Activated CD4-positive, alpha-beta T cell treated with anti-CD3 and anti-CD28 coated beads, Interleukin-2, Interleukin-4, amounts not matched to agents 100 ng/mL and 50 ng/mL, durations not matched to agents 16 hours and 8 hours (primary cell): ENCODE measurements around the gene NCAM1.

ENCODE experiments used
- DNase-seq: peaks from one replicate; pipeline ENCODE4 v3.0.0-alpha.2; 2020; ENCODE audit warnings: low spot score

NCAM1 gene

GRCh38 chr11:113131036-113131775 lies 170.0 kb downstream of the NCAM1 start:
- DNase-seq = no peak

GRCh38 chr11:113133071-113133470 lies 171.9 kb downstream of the NCAM1 start:
- no peak for DNase-seq

DNA sequence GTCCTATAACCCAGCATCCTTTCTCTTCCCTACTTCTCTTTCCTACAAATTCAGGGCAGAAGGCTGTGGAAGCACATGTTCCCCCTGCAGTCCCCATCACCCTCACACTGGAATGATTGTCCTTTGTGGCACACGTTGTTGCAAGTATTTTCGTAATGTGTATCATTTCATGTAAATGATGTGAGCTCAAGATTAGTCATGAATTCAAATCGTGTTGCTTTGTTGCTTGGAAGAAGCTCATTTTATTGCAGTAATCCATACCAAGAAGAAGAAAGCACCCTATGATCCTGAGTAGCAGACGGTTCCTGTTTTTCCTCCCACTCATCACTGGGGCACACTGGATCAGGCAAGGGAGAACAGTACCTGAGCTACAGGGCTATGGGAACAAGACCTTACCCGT lies 173.4 kb downstream of the NCAM1 start:
- DNase-seq = no peak

- DNase-seq = no peak
Measured at GRCh38 chr11:113137713-113138529, 176.7 kb downstream of the NCAM1 start.

DNA sequence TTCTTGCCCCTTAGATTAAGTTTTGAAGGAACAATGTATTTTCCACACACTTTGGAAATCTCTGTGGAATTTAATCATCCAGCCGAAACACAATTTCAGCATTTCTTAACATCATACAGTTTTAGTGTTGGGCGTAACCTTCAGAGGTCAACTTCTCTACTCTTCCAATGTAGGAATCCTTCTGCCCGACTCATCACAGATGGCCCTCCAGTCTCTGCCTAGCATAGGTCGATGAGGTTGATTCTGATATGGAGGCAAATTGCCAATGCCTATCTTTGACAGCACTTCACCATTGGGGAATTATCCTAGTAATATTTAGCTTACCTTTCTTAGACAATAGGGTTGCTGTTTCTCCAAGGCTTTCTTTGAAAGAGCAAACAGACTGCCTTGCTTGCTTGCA lies 177.5 kb downstream of the NCAM1 start:
- no peak for DNase-seq

DNA sequence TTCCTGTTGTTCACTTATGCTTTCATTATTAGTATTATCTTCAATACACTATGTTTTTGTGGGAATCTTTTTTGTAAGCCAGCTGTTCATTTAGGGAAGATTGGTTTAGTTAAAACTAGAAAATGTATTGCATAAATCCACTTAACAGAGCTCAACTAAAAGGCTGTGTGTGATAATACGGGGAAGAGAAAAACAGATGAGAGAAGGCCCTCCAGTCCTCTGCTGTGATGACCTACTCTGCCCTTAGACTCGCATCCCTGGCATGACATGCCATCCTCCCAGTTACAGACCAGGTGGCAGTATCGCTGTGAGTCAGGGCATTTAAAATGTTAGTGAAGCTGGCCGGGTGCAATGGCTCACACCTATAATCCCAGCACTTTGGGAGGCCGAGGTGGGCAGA lies 179.8 kb downstream of the NCAM1 start:
- no peak for DNase-seq

DNA sequence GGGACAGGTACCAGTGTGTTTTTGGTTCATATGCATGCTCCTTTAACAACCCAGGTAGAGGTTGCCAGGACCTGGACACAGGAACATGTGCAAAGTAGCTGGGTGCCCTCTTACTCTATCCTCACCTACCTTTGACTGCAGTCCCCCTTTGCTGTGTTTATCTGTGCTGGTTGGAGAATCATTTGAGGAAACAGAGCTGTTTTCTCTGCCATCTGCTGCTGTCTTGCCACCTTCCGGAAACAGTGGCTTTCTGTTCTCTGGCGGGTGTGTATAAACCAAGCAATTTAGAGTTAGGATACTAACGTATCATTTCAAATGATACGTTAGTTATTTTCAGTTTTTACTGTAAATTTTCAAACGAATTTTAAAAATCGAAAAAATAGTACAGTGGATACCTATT lies 181.3 kb downstream of the NCAM1 start:
- DNase-seq = no peak

GRCh38 chr11:113147249-113147648 lies 186.0 kb downstream of the NCAM1 start:
- no peak for DNase-seq

- no peak for DNase-seq
Measured at GRCh38 chr11:113148076-113148475, 186.9 kb downstream of the NCAM1 start.

DNA sequence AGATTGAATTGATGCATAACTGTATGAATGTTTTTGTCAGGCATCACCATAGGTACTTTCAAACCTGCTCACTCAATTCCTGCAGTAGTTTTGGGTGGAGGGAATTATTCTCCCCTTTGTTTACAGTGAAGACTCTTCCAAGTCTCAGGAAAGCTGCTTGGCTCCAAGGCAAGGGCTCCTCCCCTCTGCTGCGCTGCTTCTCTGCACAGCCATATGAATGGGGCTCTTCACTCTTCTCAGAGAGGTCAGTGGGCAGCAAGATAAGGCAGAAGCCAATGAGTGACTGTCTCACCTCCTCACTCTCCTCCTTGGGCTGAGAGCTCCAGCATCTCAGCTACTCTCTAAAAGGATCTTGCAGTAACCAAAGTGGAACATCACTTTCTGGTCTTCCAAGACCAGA lies 187.4 kb downstream of the NCAM1 start:
- no peak for DNase-seq

DNA sequence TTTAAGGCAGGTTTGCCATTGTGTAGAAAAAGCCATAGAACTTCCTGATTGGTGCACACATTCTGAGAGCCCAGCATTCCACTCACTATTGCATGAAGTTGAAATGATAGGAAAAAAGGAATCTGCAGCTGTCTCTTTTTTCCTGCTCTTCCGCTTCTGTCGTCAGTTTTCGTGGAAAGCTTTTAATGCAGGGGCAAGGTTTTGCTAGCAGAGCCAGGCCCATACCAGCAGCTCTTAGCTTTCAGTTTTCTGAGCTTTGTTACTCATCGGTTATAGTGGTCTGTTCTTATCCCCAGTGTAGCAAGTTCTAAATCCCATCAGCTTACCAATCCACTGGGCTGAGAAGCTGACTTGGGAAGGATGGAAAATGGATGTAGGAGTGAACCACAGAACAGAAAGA lies 190.3 kb downstream of the NCAM1 start:
- DNase-seq = no peak

- no peak for DNase-seq
Measured at GRCh38 chr11:113152500-113152899, 191.3 kb downstream of the NCAM1 start.

DNA sequence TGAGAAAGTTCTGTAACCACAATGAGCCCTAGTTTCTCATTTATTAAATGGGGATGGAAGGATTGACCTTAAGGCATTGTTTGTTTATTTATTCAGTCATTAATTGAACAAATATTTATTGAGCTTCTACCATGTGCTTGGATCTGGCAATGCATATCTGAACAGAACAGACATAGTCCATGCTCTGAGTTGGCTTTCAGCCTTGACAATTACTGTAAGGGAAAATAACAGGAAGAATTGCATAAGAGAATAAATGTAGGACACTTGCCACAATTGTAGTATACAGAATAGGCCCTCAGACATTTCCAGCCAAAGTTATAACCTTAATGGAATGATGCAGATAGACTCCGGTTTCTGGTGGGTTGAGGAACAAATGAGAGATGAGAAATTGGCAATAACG lies 192.6 kb downstream of the NCAM1 start:
- no peak for DNase-seq

DNA sequence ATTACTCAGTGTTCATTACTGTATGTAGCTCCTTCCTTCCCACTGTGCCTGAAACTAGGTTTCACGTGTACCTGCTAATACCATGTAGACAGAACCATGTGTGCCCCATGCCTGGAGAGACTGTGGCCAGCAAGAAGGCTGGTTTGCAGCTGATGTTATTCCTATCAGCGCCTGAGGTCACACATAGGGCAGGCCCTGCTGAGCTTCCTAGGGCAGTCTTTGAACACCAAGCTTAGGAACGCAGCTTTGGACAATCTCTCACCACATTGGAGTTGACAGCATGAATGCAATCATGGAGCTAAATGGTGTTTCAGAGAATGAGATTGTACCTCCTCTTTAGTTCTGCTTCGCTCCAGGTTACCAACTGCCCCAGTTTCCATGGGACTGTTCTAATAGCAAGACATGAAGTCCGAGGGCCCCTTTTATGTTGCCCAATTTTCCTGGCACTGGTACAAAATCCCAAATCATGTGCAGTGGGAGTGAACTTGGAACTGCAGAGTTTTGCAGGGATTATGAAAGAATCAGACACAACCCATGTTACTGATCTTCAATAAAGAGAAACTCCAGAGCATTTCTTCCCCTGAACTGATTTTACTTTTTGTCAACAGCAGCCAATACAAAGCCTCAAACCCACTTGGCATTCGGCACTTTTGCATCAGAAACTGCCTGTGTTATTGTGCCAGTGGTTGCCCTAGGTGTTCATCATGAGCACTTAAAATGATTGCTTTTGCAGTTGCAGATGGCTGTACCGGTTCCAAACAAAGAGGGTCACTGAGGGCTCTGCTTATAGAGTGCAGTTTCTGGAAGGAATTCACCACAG lies 199.0 kb downstream of the NCAM1 start:
- no peak for DNase-seq

- no peak for DNase-seq
Measured at GRCh38 chr11:113160808-113161124, 199.5 kb downstream of the NCAM1 start.

DNA sequence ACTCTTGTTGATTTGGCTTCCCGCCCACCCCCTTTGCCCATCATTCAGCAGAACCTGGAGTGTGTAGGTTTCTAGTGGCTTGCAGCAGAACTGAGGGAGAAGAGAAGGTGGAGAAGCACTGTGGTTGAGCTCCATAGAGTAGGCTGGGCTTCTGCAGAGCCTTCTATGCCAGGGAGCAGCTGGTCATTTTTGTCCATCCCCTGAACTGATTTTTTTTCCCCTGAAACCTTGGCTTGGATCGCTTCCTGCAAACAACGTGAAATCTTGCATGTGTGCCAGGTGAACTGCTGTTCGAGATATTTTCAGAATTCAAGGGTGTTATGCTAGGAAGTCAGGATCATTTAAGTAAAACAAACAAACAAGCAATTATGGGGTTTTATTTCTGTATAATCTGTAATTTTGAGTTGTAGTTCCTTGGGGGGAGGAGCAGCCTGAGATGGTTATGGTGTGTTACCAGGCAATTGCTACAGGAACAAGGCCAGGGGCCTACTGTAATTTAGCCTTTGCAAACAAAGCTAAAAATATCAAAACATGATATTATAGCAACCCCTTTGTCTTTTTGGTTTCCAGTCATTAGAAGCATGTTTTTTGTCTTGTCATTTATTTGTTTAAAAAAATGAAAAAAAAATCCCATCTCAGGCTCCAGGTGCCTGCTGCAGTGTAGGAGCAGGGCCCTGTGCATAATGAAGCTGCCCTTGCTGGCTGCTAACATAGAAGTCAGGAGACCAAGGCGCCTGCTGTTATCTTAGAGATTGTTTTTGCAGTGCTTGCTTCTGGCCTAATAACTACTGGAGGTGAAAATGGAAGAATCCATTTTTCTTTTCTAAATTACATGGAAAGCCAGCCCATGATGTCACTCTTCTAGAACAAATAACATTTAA lies 200.7 kb downstream of the NCAM1 start:
- DNase-seq = no peak

DNA sequence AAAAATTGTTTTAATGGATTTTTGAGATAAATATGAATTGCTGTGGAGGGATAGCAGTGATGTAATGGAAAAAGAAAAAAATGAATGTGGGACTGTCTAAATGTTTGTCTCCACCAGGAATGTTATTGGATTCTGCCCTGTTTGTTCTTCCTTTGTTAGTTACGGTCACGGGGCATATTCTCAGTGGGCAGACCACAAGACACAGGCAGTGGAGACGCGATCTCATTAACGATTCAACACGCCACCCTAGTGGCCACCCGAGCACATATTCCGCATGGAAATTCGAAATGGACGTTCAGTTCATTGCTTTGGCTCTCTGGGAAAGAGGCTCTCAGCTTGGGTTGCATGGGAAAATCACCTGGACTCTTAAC lies 201.4 kb downstream of the NCAM1 start:
- DNase-seq = no peak

DNA sequence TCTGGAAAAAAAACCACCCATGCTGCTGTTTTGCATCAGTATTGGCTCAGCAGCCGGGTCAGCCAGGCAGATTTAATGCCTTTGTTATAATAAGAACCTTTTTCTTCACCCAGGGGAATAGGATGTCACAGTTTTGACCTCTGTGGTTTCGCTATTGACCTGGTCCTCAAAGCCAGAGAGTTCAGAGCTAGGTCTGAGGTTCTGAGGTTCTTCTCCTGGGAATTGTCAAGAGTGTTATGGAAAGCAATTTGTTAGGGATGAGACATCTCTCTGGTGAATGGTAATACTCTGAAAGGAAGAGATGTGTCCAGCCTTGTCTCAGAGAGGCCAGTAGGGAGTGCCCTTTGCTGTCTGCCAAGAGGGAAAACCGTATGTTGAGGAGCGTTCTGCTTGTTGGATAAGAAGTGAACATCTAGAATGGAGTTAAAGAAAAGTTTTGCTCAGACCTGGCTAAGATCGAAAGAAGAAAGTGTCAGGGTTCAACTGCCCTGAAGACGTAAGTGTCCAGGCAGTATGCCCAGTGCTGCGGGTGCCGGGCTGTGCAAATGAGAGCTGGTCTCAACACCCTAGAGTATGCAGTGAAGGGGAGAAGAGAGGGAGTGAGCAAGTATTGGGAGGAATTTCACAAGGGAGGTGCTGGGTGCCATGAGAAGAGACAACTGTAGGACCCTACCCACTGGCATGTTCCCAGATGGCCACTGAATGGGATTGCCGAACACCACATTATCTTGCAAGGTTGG lies 202.2 kb downstream of the NCAM1 start:
- DNase-seq = no peak

- DNase-seq = no peak
Measured at GRCh38 chr11:113166280-113166679, 205.1 kb downstream of the NCAM1 start.

- no peak for DNase-seq
Measured at GRCh38 chr11:113167599-113167998, 206.4 kb downstream of the NCAM1 start.
